Measurements from ENCODE around the gene TLR3.

GRCh38 chr4:186033027-186033426 is 35.9 kb upstream of the TLR3 start:
- TF ChIP-seq CTCF (IDR thresholded peaks at IDR 0.05): no peak
- TF ChIP-seq POLR2A (IDR thresholded peaks at IDR 0.05): no peak
